HFF-Myc (cell line): Measurements from ENCODE around the gene LGR4.

Source experiments
- DNase-seq: peaks from one replicate; pipeline ENCODE4 v3.0.0-alpha.2; 2011; ENCODE audit warnings: low read depth; ENCODE audit errors: extremely low read depth
- H3K4me3 ChIP-seq: replicated peaks from 2 replicates; pipeline ENCODE4 v1.5.1; 2011; ENCODE audit warnings: low read depth, mild to moderate bottlenecking, control low read depth, low read length
- CTCF ChIP-seq: IDR thresholded peaks from 2 replicates; pipeline ENCODE4 v1.5.1; 2012; ENCODE audit warnings: mild to moderate bottlenecking, low read depth, low read length, control low read depth; ENCODE audit errors: missing control alignments

LGR4 gene

GRCh38 chr11:27388001-27388400, 84.6 kb downstream of the LGR4 start:
- no peak for DNase-seq
- no peak for TF ChIP-seq CTCF

GRCh38 chr11:27387362-27387761, 85.2 kb downstream of the LGR4 start:
- DNase-seq = no peak

More at GRCh38 chr11:27388001-27388400, 84.6 kb downstream of the LGR4 start:
- H3K4me3 ChIP-seq = no peak overlapping the region

GRCh38 chr11:27386181-27386845, 86.3 kb downstream of the LGR4 start:
- TF ChIP-seq CTCF = no peak
- H3K4me3 ChIP-seq = no peak overlapping the region
- DNase-seq = no peak

More at GRCh38 chr11:27387362-27387761, 85.2 kb downstream of the LGR4 start:
- TF ChIP-seq CTCF = no peak
- H3K4me3 ChIP-seq = no peak overlapping the region

- H3K4me3 ChIP-seq = no peak overlapping the region
- no peak for DNase-seq
- no peak for TF ChIP-seq CTCF
Observed at GRCh38 chr11:27385245-27385644, 87.3 kb downstream of the LGR4 start.

- DNase-seq = no peak
- no peak overlapping the region for H3K4me3 ChIP-seq
- no peak for TF ChIP-seq CTCF
Observed at GRCh38 chr11:27384227-27384626, 88.4 kb downstream of the LGR4 start.

GRCh38 chr11:27383645-27384044, 88.9 kb downstream of the LGR4 start:
- no peak for DNase-seq
- TF ChIP-seq CTCF = no peak
- no peak overlapping the region for H3K4me3 ChIP-seq

GRCh38 chr11:27381238-27381666, 91.3 kb downstream of the LGR4 start:
- DNase-seq = no peak
- no peak overlapping the region for H3K4me3 ChIP-seq
- TF ChIP-seq CTCF = no peak
